Measurements from ENCODE around the gene SPAG17.

DNA sequence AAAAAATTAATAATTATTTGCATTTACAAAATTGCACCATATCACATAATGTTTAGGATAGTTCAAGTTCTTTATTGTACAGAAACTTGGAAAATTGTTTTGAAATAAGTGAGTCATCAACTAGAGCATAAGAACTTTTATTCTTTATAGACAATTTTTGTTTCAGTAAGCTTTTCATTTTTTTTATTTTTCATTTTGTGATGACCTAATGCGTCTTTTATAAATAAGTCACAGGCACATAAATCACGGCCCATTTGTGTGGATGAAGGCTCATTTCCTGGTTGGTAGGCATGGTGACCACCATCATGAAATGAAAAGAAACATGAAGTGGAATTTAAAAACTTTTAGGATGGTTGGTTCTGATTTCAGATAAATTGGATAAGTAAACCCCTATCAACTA is 39.3 kb downstream of the SPAG17 start:
- TF ChIP-seq, protein P1, sequence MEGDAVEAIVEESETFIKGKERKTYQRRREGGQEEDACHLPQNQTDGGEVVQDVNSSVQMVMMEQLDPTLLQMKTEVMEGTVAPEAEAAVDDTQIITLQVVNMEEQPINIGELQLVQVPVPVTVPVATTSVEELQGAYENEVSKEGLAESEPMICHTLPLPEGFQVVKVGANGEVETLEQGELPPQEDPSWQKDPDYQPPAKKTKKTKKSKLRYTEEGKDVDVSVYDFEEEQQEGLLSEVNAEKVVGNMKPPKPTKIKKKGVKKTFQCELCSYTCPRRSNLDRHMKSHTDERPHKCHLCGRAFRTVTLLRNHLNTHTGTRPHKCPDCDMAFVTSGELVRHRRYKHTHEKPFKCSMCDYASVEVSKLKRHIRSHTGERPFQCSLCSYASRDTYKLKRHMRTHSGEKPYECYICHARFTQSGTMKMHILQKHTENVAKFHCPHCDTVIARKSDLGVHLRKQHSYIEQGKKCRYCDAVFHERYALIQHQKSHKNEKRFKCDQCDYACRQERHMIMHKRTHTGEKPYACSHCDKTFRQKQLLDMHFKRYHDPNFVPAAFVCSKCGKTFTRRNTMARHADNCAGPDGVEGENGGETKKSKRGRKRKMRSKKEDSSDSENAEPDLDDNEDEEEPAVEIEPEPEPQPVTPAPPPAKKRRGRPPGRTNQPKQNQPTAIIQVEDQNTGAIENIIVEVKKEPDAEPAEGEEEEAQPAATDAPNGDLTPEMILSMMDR (IDR thresholded peaks at IDR 0.05; ENCODE audit: poor library complexity) = no peak
- TF ChIP-seq EZH2phosphoT487 (IDR thresholded peaks at IDR 0.05; ENCODE audit: low read depth, severe bottlenecking, unreplicated experiment) (no peak), EZH2 (IDR thresholded peaks at IDR 0.05; ENCODE audit: borderline replicate concordance) (no peak)

All from hepatocyte (in vitro differentiated cells).